IPS-20b (cell line): ENCODE measurements around the gene PTGER3.

Source experiments
- H3K27ac ChIP-seq: one replicate; pipeline ENCODE4 v1.5.1; 2013; ENCODE audit warnings: low read length
- H3K27me3 ChIP-seq: 2 replicates; pipeline ENCODE4 v1.6.1; 2013; ENCODE audit warnings: mild to moderate bottlenecking, low read length, inconsistent platforms; ENCODE audit not compliant: insufficient read depth
- H3K36me3 ChIP-seq: 2 replicates; pipeline ENCODE4 v1.6.1; 2013; ENCODE audit warnings: low read depth, mild to moderate bottlenecking, inconsistent platforms, low read length, moderate library complexity; ENCODE audit not compliant: insufficient read depth
- H3K4me1 ChIP-seq: 2 replicates; pipeline ENCODE4 v1.6.1; 2013; ENCODE audit warnings: mild to moderate bottlenecking, control low read depth, inconsistent platforms, low read length, moderate library complexity; ENCODE audit not compliant: insufficient read depth
- H3K4me3 ChIP-seq: 2 replicates; pipeline ENCODE4 v1.5.1; 2013; ENCODE audit warnings: mild to moderate bottlenecking, low read length, inconsistent platforms
- H3K9ac ChIP-seq: 2 replicates; pipeline ENCODE4 v1.6.1; 2013; ENCODE audit warnings: low read depth, mild to moderate bottlenecking, inconsistent platforms, low read length, moderate library complexity
- H3K9me3 ChIP-seq: 2 replicates; pipeline ENCODE4 v1.6.1; 2013; ENCODE audit warnings: mild to moderate bottlenecking, low read depth, low read length, inconsistent platforms; ENCODE audit not compliant: insufficient read depth

PTGER3 gene

DNA sequence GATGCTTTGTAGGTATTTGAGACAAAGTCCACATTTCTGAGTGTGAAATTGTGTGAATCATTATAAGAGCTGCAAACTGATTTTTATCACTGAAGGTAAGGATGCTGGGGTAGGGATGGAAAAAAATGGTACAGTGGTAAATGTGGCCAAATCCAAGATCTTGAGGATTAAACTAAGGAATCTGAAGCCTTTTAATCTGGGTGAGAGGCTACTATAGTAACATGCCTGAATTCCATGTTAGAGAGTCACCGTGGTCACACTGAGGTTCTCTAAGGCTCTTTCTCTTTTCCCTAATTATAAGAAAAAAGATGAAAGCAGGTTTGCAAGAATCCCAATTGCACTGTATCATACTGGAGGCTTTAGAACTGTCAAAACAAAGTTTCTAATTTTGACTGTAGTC is 17.6 kb downstream of the PTGER3 start:
- H3K4me1 ChIP-seq = no peaks in the 10 kb centered on the region
- no peaks in the 10 kb centered on the region for H3K36me3 ChIP-seq
- H3K9ac ChIP-seq = no peak overlapping the region
- no peaks in the 10 kb centered on the region for H3K9me3 ChIP-seq
- no peak overlapping the region for H3K27ac ChIP-seq
- H3K4me3 ChIP-seq = no peak overlapping the region
- no peaks in the 10 kb centered on the region for H3K27me3 ChIP-seq

DNA sequence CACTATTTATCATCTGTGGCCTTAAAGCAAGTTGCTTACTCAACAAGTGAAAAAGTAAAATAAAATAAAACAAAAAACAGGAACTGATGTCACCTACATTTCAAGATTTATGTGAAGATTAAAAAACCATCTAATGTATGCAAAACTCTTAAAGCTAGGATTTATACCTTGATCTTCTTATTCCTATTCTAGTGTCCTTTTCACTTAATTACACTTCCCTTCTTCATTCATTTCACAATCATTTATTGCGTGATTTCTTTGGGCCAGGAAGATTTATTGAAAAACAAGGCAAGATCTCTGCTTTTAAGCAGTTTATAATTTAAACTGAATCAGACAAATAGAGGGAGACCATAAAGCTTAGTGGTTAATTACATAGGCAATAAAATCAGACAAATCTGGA is 18.6 kb downstream of the PTGER3 start:
- H3K27ac ChIP-seq = no peak overlapping the region
- H3K9ac ChIP-seq = no peak overlapping the region
- no peaks in the 10 kb centered on the region for H3K4me1 ChIP-seq
- H3K36me3 ChIP-seq = no peaks in the 10 kb centered on the region
- H3K9me3 ChIP-seq = no peaks in the 10 kb centered on the region
- no peaks in the 10 kb centered on the region for H3K27me3 ChIP-seq
- no peak overlapping the region for H3K4me3 ChIP-seq

DNA sequence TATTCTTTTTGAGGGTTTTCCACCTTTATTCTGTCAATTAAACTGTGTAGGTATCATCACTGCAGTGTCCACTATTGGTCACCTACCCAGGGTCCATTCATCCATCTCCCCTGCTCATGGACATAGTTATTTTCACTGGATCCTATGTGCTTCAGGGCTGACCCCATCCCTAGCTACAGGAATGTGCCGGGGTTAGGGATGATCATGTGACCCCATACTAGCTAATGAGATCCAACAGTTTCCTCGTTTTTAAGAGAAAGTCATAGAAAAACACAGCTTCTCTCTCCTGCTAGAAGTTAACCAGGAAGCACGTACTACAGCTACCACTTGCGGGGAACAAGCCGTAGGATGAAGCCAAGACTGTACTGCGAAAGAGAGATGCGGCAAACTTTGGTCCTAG is 19.6 kb downstream of the PTGER3 start:
- Histone ChIP-seq H3K27me3 (no peaks in the 10 kb centered on the region), H3K36me3 (no peaks in the 10 kb centered on the region), H3K4me3 (no peak overlapping the region), H3K9ac (no peak overlapping the region), H3K9me3 (no peaks in the 10 kb centered on the region), H3K27ac (no peak overlapping the region), H3K4me1 (no peaks in the 10 kb centered on the region)

DNA sequence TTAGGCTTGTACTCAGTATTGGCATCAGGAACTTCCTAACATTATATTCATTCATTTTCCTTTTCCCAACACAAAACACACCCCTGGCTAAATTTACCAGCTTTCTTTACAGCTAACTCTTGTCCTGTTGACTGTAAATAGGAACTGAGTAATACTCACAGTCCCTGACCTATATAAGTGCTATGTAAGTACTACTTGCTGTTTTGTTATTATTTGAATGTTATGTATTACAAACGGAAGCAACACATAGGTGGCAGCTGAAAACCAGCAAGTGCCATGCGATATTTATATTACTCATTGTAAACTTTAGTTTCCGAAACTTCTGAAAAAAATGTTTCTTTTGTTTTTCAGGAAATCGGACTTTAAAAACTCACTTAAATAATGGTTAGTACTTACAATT is 21.5 kb downstream of the PTGER3 start:
- H3K4me3 ChIP-seq = no peak overlapping the region
- H3K4me1 ChIP-seq = no peaks in the 10 kb centered on the region
- no peaks in the 10 kb centered on the region for H3K27me3 ChIP-seq
- H3K27ac ChIP-seq = no peak overlapping the region
- H3K36me3 ChIP-seq = no peaks in the 10 kb centered on the region
- no peak overlapping the region for H3K9ac ChIP-seq
- no peaks in the 10 kb centered on the region for H3K9me3 ChIP-seq

DNA sequence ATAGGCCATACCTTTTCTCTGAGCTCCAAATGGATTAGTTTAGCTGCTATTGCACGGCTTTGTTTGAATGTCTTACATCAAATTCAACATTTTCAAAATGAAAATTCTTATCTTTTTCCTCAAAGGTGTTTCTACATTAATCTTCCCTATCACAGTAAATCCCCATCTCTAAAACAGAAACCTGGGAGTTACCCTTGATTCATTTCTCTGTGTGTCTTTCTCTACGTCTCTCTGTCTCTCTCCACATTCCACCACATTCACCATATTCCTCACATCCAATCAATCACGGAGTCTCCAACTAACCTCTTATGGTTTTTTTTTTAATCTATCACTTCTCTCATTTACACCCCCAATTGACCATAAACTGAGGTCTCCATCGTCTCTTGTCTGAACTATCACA is 24.1 kb downstream of the PTGER3 start:
- no peaks in the 10 kb centered on the region for H3K27me3 ChIP-seq
- H3K27ac ChIP-seq = no peak overlapping the region
- no peak overlapping the region for H3K9ac ChIP-seq
- H3K36me3 ChIP-seq = no peaks in the 10 kb centered on the region
- H3K9me3 ChIP-seq = no peaks in the 10 kb centered on the region
- no peaks in the 10 kb centered on the region for H3K4me1 ChIP-seq
- no peak overlapping the region for H3K4me3 ChIP-seq

DNA sequence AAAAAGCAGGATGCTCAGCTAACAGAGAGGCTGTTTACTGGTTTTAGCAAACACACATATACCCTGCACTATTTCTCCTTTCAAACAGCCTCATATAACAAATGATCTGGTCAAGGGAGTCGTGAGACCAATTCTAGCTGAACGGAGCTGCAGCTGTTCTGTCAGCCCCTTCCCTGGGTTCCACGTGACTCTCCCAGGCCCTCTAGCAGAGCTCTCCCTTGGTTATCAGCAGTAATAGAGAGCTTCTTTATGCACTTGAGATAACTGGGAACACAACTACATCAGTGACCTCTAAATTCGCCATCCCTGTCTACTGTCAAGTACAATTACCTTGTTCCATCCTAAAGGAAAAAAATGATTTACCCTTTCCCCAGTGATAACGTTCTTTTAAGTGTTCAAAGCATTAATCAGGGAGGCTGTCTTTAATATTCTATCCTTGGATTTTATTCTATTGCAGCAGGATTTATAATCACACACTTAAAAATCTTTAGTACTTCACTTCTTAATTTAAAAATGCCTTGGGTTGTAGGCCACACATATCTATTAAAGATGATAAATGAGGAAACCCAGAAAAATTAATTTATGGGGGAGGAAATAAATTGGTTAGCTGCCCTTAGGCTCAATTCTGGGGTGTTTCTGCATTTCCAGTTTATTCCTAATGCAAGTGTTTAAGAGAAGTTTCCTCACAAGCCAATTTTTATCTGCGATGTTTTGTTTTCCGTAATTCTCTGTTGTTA is 28.2 kb downstream of the PTGER3 start:
- Histone ChIP-seq H3K27ac (no peak overlapping the region), H3K9ac (no peak overlapping the region), H3K9me3 (no peaks in the 10 kb centered on the region), H3K4me1 (no peaks in the 10 kb centered on the region), H3K4me3 (no peak overlapping the region), H3K27me3 (no peaks in the 10 kb centered on the region), H3K36me3 (no peaks in the 10 kb centered on the region)

DNA sequence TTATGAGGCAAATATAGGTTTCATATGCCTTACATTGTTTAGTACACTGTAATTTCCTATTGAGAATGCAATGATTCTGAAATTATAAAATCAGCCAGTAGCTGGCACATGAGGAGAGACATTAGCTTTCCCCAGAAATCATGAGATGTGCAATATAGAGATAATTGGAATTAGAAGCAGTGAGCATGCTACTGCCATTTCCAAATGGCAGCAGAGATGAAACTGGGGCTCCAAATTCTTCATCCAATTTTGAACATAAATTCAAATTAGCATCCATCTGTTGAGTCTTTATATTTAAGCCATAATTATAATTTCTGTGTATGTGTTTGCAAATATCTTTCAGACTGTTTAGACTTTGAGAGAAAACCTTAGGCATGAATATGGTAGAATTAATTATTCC is 28.8 kb downstream of the PTGER3 start:
- H3K9ac ChIP-seq = no peak overlapping the region
- H3K4me3 ChIP-seq = no peak overlapping the region
- no peak overlapping the region for H3K27ac ChIP-seq
- no peaks in the 10 kb centered on the region for H3K36me3 ChIP-seq
- no peaks in the 10 kb centered on the region for H3K9me3 ChIP-seq
- H3K4me1 ChIP-seq = no peaks in the 10 kb centered on the region
- H3K27me3 ChIP-seq = no peaks in the 10 kb centered on the region

DNA sequence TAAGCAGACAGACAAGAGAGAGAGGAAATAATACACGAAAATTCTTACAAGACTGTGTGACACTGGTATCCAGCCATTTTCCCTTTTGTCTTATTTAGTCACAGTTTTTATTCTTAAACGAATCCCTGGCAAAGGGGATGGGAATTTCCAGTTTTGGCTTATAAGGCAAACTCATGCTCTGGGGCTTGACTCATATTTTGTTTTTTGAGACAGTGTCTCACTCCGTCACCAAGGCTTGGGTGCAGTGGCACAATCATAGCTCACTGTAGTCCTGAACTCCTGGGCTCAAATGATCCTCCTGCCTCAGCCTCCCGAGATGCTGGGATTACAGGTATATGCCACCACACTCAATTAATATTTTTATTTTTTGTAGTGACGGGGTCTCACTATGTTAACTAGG is 31.9 kb downstream of the PTGER3 start:
- Histone ChIP-seq H3K9ac (no peak overlapping the region), H3K4me1 (no peaks in the 10 kb centered on the region), H3K36me3 (no peaks in the 10 kb centered on the region), H3K4me3 (no peak overlapping the region), H3K27ac (no peak overlapping the region), H3K27me3 (no peaks in the 10 kb centered on the region), H3K9me3 (no peaks in the 10 kb centered on the region)

DNA sequence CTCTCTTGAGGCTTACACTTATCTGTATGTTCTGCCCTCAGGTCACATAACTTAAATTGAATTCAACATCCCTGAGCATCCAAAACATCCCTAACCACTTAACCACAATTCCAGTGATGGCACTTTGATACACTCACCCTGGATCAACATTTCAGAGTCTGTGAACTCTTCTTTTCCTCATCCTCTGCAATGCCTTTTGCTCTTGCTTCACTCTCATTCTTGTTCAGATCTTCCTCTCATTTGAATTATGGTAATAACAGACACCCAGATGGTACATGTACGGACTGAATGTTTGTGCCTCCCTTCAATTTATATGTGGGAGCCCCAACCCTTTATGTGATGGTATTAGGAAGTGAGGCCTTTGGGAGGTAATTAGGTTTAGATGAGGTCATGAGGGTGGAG is 33.4 kb downstream of the PTGER3 start:
- H3K27ac ChIP-seq = no peak overlapping the region
- H3K27me3 ChIP-seq = no peaks in the 10 kb centered on the region
- H3K4me3 ChIP-seq = no peak overlapping the region
- H3K4me1 ChIP-seq = no peaks in the 10 kb centered on the region
- no peaks in the 10 kb centered on the region for H3K36me3 ChIP-seq
- no peaks in the 10 kb centered on the region for H3K9me3 ChIP-seq
- H3K9ac ChIP-seq = no peak overlapping the region

DNA sequence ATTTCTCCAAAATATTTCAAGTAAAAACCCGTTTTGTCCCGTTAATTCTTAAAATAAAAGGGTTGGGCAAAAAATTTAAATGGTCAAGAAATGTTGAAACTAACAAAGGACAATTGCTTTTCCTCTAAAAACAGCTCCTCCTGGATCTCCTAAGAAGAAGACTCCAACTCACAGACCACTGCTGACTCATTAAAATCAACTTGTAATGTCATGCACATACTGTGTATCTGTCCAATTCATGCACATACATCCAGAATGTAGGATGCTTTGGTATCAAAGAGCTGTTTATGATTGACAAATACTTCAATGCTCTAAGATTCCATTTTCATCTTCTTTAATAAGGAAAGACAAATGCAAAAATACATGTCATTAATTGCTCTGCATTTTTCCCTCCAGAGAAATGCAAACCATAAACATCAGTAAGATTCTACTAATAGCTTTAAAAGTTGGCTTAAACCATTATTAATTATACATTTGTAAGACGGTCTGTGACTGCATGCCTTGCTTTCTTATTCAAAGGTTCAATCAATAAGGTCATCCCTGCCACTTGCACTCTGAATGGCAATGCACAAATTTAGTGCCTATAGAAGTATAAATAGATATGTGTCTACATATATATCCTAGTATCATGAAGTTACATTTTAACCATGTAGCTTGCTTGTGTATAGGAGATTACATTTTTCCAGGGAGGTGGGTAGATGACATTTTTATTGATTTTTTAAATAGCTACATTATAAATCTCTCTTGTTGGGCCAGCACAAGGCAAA is 44.7 kb downstream of the PTGER3 start:
- Histone ChIP-seq H3K27me3 (no peaks in the 10 kb centered on the region), H3K4me1 (no peaks in the 10 kb centered on the region), H3K36me3 (no peaks in the 10 kb centered on the region), H3K27ac (no peak overlapping the region), H3K9me3 (no peaks in the 10 kb centered on the region), H3K4me3 (no peak overlapping the region), H3K9ac (no peak overlapping the region)

DNA sequence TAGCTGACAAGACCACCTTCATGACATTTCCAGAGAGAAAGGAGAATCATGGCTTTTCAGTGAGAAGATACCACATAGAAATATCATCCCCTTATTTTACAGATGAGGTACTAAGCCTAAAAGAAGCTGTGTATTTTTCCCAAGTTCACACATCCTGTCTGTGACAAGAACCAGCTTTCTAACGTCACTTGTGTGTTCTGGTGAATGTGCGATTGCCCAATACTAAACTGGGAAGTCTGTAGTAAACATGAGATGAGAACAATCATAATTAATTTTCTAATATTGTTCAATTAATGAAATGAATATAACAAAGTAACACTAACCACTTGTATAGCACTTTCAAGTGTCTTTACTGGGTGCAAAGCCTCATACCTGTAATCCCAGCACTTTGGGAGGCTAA is 46.0 kb downstream of the PTGER3 start:
- Histone ChIP-seq H3K27ac (no peak overlapping the region), H3K4me3 (no peak overlapping the region), H3K36me3 (no peaks in the 10 kb centered on the region), H3K9me3 (no peaks in the 10 kb centered on the region), H3K4me1 (no peaks in the 10 kb centered on the region), H3K27me3 (no peaks in the 10 kb centered on the region), H3K9ac (no peak overlapping the region; the same call in 1 of the 2 replicates)

DNA sequence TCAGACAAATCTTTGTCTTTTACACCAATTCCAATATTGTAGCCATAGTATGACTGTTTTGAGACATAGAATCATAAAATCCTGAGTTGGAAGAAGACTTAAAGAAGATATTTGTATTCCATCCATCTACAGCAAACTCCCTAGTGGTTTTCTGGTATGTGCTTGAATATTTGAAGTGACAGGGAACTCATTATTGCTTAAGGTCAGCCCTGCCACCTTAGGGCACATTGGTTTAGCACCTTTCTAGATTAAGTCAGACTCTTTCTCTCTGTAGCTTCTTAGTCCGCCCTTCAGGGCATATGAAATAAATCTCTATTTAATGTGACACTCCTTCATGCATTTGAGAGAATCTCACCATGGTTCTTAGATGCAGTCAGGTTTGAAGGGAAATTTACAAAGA is 49.8 kb downstream of the PTGER3 start:
- Histone ChIP-seq H3K27ac (no peak overlapping the region), H3K9me3 (no peaks in the 10 kb centered on the region), H3K36me3 (no peaks in the 10 kb centered on the region), H3K27me3 (no peaks in the 10 kb centered on the region), H3K4me3 (no peak overlapping the region), H3K4me1 (no peaks in the 10 kb centered on the region), H3K9ac (no peak overlapping the region)
